GM20431 (cell line): ENCODE data around the gene CIRBP.
"Not testable (repeated sequence)": the region's sequence is repeated elsewhere in the genome, so short reads cannot be mapped to it uniquely, and the experiment has no call there.

ENCODE experiments used
- in situ Hi-C: fragments of 300-500 bp; cut with MseI, MboI; formaldehyde crosslinking; loops from one replicate; pipeline ENCODE4 v1.15.0; 2020; ENCODE audit warnings: low sequenced_read_pairs; ENCODE audit not compliant: unreplicated experiment

Gene CIRBP

GRCh38 chr19:1317274-1318003, 48.3 kb downstream of the CIRBP start:
- in situ Hi-C loops = no loop called here

GRCh38 chr19:1318678-1319471, 49.7 kb downstream of the CIRBP start:
- in situ Hi-C loops = no loop called here

GRCh38 chr19:1320282-1320650, 51.1 kb downstream of the CIRBP start:
- in situ Hi-C loops = not testable (repeated sequence)

- in situ Hi-C loops = no loop called here
Measured at GRCh38 chr19:1321539-1321938, 52.4 kb downstream of the CIRBP start.

- in situ Hi-C loops = no loop called here
Measured at GRCh38 chr19:1322198-1322981, 53.3 kb downstream of the CIRBP start.

- in situ Hi-C loops = no loop called here
Measured at GRCh38 chr19:1324249-1324805, 55.2 kb downstream of the CIRBP start.
